Skeletal muscle cell (primary cell): Measurements from ENCODE around the gene IL2RG.
A peak's percentile ranks its signal among the peaks of the same experiment; 100 is the strongest.

Source experiments
- DNase-seq: peaks from one replicate; pipeline ENCODE4 v3.0.0-alpha.2; 2010; ENCODE audit warnings: low read depth
- H3K4me3 ChIP-seq: 2 replicates; pipeline ENCODE4 v1.5.1; 2011; ENCODE audit warnings: low read depth, mild to moderate bottlenecking, control low read depth, low read length, moderate library complexity

Gene IL2RG

GRCh38 chrX:71111141-71111843 lies at the start of gene IL2RG:
Gene IL2RG (minus strand): TSS chrX:71111577. CDS start chrX:71111539, 38 bp downstream.
- DNase-seq = no peak
- no peak within 1 kb of the TSS for H3K4me3 ChIP-seq

GRCh38 chrX:71160475-71160874 lies 49.1 kb upstream of the IL2RG start:
- no peak for DNase-seq
- H3K4me3 ChIP-seq = no peak overlapping the region

GRCh38 chrX:71159335-71159734 lies 48.0 kb upstream of the IL2RG start:
- no peak for DNase-seq
- no peak overlapping the region for H3K4me3 ChIP-seq

- no peak for DNase-seq
- H3K4me3 ChIP-seq = no peak overlapping the region
Observed at GRCh38 chrX:71158603-71159002, 47.2 kb upstream of the IL2RG start.

- H3K4me3 ChIP-seq = no peak overlapping the region
- DNase-seq = no peak
Observed at GRCh38 chrX:71154641-71155040, 43.3 kb upstream of the IL2RG start.

GRCh38 chrX:71154196-71154595 lies 42.8 kb upstream of the IL2RG start:
- no peak overlapping the region for H3K4me3 ChIP-seq
- no peak for DNase-seq

GRCh38 chrX:71151366-71151765 lies 40.0 kb upstream of the IL2RG start:
- DNase-seq = no peak
- H3K4me3 ChIP-seq = no peak overlapping the region

- no peak for DNase-seq
- H3K4me3 ChIP-seq = no peak overlapping the region
Observed at GRCh38 chrX:71148278-71148663, 36.9 kb upstream of the IL2RG start.

GRCh38 chrX:71147496-71148277 lies 36.3 kb upstream of the IL2RG start:
- H3K4me3 ChIP-seq = no peak overlapping the region
- no peak for DNase-seq

GRCh38 chrX:71144651-71145050 lies 33.3 kb upstream of the IL2RG start, which contains the start of gene NLGN3:
Gene NLGN3 (plus strand): TSS chrX:71144841. CDS start chrX:71147750, 2,909 bp downstream.
- no peak for DNase-seq
- peak within 1 kb of the TSS; percentile 20 for H3K4me3 ChIP-seq

GRCh38 chrX:71143508-71143907 lies 32.1 kb upstream of the IL2RG start:
- no peak overlapping the region for H3K4me3 ChIP-seq
- no peak for DNase-seq

- H3K4me3 ChIP-seq = no peak overlapping the region
- DNase-seq = no peak
Observed at GRCh38 chrX:71140440-71140839, 29.1 kb upstream of the IL2RG start.

- no peak overlapping the region for H3K4me3 ChIP-seq
Observed at GRCh38 chrX:71131510-71131909, 20.1 kb upstream of the IL2RG start.

GRCh38 chrX:71128915-71129765 lies 17.8 kb upstream of the IL2RG start:
- DNase-seq = no peak

More at GRCh38 chrX:71131510-71131909, 20.1 kb upstream of the IL2RG start:
- no peak for DNase-seq

GRCh38 chrX:71128166-71128833 lies 16.9 kb upstream of the IL2RG start:
- no peak overlapping the region for H3K4me3 ChIP-seq
- DNase-seq = no peak

More at GRCh38 chrX:71128915-71129765, 17.8 kb upstream of the IL2RG start:
- no peak overlapping the region for H3K4me3 ChIP-seq

GRCh38 chrX:71118985-71119535 lies 7.7 kb upstream of the IL2RG start:
- H3K4me3 ChIP-seq = peak overlapping the region; percentile 61
- DNase-seq = no peak

GRCh38 chrX:71118032-71118984 lies 6.9 kb upstream of the IL2RG start, which contains the start of gene MED12:
Gene MED12 (plus strand): TSS chrX:71118596. CDS start chrX:71118755, 159 bp downstream.
- H3K4me3 ChIP-seq = peak within 1 kb of the TSS; percentile 61
- no peak for DNase-seq

GRCh38 chrX:71117358-71117757 lies 6.0 kb upstream of the IL2RG start:
- H3K4me3 ChIP-seq = no peak overlapping the region
- no peak for DNase-seq
